GM21360 (cell line): Measurements from ENCODE around the gene POMT2.

Experiments
- ATAC-seq: cut with Tn5 transposase; IDR thresholded peaks from one replicate; pipeline ENCODE4 v1.9.1; 2021; ENCODE audit warnings: mild to moderate bottlenecking, moderate library complexity; ENCODE audit not compliant: unreplicated experiment

Gene POMT2

DNA sequence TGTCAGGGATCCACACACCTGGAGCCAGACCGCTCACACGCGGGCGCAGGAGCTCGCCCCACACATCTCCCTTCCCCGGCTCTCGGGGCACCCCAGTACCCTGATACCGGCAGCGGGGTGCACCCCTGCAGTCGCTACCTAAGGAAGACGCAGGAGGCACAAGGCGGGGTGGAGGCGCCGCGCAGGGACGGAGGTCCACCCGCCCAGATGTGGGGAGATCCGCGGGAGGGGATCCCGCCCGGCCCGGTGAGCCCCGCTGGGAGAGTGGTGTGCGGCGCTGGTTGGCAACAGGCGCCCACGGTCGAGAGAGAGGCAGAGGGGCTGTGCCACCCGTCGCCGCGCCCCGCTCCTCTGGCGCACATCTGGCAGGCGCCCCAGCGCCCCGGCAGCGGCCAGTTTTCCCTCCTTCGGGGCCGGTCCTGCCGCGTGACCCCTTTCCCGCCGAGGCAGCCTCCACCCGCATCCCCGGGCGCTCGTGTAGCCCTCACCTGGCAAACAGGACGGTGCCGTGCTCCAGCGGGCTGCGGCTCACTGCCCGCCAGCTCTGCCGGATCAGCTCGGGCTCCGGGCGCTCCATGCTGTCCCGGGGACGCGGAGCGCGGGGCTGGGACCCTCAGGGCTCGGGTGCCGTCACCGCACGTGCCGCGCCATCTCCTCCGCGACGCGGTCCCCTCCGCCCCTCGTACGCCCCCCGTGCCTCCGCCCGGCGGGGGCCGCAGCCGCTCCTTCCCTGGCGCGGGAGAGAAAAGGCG, 50.1 kb downstream of the POMT2 start:
- no peak for ATAC-seq

DNA sequence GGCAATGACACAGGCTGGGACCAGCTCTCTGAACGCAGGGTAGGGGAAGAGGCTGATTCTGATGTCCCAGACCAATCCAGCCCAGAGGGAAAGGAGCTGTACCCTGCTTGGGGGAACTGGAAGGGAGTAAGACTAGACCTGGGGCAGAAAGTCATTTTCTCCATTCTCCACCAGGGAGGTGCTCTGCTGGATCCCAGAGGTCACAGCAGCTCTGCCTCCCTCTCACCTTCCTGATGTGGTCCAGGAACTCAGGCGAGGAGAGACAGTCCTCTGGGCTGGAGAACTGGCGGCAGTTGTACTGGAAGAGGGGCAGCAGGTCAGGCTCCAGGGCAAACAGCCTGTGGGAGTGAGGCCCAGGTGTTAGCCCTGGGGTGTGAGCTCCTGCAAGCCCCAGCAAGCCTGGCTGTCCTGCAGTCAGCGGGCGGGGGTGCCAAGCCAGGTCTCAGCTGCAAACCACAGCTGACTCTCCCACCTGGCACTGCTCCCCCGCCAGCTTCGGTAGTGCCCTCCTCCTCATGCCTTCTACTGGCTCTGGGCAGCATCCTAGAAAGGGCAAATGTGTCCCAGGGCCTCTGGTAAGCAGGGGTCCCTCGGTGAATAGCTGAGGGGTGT, 51.6 kb downstream of the POMT2 start:
- no peak for ATAC-seq

DNA sequence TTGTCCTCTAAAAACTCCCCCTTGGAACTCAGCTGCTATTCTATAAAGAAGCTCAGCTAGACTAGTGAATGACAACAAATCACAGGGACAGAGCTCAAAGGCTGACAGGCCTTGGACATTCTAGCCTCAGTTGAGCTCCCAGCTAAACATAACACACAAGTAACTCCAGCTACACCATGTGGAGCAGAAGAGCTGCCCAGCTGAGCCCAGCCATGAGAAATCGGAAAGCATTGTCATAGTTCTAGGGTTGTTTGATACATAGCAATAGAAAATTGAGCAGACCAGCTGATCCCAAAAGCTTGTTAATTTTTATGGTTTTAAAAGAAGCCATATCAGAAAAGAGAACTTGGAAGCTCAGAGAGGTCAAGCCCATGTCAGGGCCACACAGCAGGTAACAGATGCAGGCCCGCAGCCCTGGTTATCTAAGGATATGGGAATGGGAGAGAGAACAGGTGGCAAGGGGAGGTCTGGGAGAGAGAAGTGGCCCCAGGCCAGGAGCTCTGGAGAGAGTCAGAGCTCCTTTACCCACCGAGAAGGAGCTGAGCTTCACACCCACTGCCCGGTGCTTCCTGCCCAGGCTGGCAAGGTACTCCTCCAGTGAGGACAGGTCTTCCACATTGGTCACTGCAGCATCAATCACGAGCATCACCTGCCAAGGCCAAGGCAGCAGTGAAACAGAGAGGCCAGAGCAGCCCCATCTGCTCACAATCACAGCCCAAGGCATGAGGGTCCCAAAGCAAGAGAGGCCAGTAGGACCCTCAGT, 52.6 kb downstream of the POMT2 start:
- ATAC-seq: no peak

DNA sequence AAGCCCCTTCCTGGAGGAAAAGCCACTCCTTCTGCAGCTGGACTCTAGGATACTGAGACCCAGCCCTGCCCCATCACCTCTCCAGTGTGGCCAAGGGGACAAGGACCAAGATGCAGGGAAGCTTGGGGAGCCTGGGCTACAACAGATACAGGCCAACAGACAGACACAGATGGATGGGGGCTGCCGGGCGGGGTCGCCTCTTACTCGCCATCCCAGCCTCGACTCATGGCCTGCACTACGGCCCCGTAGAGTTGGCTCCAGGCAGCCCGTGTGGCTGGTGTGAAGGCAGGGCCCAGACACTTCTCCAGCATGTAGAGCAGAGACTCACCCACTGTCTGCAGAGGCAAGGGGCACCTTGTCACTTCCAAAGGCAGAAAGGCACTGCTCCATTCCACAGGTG, 54.3 kb downstream of the POMT2 start:
- no peak for ATAC-seq

GRCh38 chr14:77265561-77266335, 54.9 kb downstream of the POMT2 start:
- ATAC-seq: no peak

GRCh38 chr14:77265187-77265515, 55.5 kb downstream of the POMT2 start:
- ATAC-seq: no peak

GRCh38 chr14:77264466-77265186, 56.1 kb downstream of the POMT2 start:
- no peak for ATAC-seq

DNA sequence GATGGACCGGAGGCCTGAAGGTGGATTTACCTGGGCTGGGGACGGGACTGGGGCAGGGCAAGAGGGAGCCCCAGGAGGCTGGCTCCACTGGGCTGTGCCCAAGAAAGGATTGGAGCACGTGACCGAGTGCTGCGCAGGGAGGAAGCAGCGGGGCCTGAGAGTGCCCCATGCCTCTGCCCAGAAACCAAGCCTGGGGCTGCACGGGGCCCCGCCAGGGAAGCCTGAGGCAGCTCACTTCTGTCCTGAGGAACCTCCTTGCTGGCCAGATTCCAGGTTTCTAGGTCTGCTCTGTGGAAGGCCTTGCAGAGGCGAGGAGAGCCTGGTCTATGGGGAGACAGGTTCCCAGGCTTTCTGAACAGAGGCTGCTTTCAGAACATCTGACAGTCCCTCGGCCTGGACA, 60.1 kb downstream of the POMT2 start:
- ATAC-seq: no peak

DNA sequence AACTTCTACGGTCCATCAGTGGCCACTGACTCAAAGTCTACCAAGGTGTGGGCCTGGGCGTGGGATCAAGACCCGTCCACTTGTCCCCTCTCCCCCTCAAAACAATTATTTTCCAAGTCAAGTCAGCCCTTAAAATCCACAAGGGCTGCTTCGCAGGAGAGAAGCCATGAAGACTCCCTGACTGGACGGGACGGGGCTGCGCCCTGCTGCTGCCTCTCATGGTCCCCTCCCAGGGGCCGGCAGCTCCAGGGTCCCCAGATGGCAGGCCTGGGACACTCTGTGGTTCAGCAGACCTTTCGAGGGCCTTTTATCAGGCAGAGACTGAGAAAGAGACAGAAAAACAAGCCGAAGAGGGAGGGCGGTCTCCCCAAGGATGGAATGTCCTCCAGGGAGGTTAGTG, 60.5 kb downstream of the POMT2 start:
- ATAC-seq: no peak

DNA sequence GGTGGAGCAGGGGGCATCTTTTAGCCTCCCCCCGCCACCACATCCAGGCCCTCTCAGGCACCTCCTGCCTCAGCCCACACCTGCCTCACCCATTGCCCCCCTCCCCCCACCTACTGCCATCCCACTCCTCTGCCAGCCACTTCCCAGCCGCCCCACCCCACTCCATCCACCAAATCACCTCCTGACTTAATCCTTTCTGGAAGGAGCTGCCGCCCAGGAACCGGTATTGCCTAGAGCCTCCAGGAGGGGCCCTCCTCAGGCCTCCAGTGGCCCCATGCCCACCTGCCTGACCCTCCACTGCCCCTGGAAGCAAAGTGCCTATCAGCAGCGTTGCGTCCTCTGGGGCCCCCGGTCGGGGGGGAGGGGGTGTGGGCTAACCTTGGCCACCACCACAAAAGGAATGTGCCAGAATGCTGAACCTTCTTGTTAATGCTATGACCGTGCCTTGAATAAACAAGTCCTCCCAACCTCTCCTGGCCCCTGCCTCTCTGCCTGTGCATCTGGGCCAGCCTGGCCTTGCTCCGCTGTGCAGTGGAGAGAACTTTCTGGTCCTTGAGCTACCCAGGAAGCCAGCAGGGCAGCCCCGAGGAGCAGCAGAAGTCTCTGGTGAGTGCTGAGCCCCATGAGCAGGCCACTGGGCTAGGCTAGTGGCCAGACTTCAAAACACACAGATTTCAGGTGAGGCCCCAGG, 61.5 kb downstream of the POMT2 start:
- no peak for ATAC-seq

- no peak for ATAC-seq
These were observed 62.1 kb downstream of the POMT2 start for GRCh38 chr14:77258566-77258965.

DNA sequence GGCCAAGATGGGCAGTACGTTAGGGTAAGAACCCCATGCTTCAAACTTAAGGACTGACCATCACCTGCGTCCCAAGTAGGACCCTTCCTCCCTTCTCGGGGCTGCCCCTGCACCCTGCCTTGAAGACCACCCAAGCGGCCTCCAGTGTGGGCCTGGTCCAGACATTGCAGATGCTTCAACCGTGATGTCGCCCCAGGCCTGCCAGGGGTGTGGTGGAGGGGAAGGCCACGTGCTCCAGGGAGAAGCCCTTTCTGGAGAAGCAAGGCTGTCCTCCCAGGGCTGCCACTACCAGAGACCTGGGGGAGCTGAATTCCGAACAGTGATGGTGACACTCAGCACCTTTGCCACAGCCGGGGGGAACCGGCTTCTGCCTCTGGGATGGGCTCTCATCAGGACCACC, 63.0 kb downstream of the POMT2 start:
- no peak for ATAC-seq

- no peak for ATAC-seq
These were observed 64.0 kb downstream of the POMT2 start for GRCh38 chr14:77256694-77257093.

DNA sequence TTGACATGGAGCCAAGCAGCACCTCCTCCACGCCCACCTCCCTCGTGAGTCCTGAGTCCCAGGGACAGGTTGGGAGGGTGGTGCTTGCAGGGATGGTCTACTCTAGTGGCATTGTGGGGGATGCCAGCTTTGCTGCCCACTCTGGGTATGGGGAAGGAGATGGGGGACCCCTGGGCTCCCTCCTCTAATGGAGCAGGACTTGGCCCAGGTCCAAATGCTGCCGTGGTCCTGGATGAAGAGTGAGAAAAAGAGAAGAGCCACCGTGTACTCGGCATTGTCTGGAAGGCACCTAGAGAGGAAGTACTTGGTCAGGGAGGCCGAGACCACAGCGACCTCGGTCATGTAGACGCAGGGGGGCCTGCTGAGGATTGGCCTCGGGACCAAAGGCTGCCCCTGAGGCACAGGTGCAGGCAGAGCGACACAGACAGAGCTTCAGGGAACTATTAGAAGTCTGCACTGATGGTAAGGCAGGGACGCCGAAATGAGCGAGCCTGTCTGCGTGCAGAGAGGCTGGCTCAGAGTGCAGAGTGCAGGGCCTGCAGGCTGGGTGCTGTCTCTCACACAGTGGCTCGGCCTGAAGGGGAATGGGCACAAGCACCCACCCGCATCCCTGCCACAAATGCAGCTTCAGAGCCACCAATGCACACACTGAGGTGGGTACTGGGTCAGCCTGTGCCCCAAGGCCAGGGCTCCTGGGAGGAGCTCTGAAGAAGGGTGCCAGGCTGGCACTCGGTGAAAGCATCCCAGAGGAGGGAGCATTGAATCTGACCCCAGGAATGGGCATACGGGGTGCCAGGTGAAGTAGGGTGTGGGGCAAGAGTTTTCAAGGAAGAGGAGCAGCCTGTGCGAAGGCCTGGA, 67.1 kb downstream of the POMT2 start:
- no peak for ATAC-seq

DNA sequence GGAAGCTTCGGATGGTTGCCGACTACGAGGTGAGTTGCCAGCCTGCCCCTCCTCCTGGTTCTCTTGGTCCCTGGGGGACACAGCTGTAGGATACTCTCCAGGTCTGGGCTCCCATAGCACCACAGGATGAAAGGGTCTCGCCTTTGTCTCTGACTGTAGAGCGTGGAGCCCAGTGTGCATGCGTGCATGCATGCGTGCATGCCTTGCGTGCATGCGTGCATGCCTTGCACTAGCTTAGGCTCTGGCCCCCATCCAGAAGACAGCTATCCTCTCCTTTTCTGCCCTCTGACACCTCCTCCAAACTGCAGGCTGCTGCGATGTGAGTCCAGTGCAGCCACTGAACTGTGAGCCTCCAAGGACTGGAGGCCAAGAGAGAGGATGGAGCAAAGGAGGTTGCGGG, 68.8 kb downstream of the POMT2 start:
- ATAC-seq: no peak

GRCh38 chr14:77250927-77251326, 69.8 kb downstream of the POMT2 start:
- no peak for ATAC-seq

- no peak for ATAC-seq
These were observed 71.4 kb downstream of the POMT2 start for GRCh38 chr14:77249286-77249685.

DNA sequence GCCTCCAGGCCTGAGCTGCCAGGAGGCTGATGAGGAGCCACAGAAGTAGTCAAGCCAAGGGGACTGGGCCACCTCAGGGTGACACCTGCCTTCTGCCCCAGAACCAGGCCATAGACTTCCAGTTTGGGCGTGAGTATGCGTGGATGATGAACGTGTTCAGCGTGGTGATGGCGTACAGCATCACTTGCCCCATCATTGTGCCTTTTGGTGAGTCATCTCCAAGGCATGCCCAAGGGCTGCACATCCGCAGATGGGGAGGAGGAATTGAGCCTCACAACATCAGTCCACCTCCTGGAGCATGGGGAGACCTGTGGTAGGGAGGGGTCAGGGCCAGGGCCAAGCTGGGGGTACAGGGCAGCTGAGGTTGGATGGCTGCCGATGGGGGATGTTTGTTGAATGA, 72.0 kb downstream of the POMT2 start:
- ATAC-seq: no peak

- no peak for ATAC-seq
These were observed 73.9 kb downstream of the POMT2 start for GRCh38 chr14:77246784-77247183.
